ENCODE measurements around the gene SV2B.
A peak's percentile ranks its signal among the peaks of the same experiment; 100 is the strongest.

Gene SV2B

DNA sequence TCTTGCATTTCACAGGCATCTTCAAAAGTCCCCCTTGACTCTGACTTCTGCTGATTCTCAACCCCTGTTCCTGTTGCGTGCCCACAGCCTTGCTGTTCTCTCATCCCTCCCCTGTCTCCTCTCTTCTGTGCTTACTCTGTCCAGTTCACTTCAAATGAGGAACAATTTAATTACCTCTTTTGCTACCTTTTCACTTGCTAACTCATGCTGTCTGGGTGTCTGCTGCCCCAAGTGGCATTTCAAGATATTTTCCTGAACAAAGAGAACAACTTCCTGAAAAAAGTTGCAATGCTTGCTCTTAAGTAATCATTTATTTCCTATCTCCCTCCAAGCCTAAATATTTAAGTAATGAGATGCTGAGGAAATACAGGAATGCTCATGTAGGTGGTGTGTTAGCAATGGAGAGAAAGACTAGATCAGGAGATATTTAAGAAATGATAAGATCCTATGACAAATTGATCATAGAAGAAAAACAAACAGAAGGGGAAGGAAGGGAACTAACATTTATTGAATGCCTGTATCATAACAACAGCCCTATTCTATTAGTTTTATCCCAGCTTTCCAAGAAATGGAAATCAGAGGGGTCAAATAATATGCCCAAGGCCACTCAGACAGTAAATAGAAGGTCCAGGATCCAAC, 42.2 kb downstream of the SV2B start:
- DNase-seq, result peak; percentile 39

DNA sequence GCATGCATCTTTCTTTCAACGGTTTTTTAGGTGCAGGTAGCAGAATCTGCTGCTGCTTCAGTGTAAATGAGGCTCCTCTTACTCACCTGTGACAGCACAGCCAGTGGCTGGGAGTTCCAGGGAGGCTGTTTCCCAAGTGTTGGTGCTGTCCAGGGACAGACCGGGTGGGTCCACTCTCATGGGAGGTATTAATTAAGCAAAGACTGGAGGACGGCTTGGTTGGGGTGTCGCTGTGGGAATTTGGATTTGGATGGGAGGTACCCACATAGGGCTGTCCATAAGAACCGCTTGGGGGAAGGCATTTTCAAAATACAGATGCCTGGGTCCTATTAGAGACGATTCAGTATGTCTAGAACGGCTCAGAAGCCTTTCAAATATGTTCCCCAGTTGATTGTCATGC, 42.9 kb downstream of the SV2B start:
- no peak for DNase-seq

DNA sequence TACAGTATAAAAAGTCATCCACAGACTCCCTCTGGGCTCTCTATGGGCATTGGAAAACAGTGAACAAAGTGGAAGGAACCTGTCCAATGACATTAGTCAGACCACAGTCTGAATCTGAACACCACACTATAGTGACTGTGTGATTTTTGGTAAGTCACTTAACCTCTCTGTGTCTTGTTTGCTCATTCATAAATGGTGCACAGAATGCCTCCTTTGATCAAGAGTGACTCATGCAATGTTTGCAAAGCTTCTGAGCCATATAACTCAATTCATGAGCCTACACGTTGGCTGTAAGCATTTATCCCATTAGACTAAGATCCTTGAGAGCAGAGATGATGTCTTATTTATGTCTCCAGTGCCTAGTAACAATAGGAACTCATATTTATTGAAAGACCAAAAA, 46.7 kb downstream of the SV2B start:
- no peak for DNase-seq

DNA sequence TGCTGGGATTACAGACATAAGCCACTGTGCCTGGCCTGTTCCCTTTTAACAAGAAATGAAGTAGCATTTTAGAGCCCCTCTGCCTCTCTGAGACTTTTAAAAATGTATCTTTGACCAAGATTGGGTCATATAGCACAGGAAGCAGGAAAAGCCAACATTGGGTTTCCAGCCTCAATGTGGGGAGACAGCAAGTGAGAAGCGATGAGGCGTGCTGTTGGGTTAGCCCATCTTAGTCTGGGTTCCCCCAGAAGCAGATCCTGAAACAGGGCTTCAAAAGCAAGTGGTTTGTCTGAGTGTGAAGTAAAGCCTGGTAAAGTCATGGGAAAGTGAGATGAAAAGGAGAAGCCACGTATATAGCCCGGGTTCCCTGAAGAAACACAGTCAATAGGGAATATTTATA, 48.2 kb downstream of the SV2B start:
- no peak for DNase-seq

- no peak for DNase-seq
Measured at GRCh38 chr15:91150502-91151160, 50.6 kb downstream of the SV2B start.

DNA sequence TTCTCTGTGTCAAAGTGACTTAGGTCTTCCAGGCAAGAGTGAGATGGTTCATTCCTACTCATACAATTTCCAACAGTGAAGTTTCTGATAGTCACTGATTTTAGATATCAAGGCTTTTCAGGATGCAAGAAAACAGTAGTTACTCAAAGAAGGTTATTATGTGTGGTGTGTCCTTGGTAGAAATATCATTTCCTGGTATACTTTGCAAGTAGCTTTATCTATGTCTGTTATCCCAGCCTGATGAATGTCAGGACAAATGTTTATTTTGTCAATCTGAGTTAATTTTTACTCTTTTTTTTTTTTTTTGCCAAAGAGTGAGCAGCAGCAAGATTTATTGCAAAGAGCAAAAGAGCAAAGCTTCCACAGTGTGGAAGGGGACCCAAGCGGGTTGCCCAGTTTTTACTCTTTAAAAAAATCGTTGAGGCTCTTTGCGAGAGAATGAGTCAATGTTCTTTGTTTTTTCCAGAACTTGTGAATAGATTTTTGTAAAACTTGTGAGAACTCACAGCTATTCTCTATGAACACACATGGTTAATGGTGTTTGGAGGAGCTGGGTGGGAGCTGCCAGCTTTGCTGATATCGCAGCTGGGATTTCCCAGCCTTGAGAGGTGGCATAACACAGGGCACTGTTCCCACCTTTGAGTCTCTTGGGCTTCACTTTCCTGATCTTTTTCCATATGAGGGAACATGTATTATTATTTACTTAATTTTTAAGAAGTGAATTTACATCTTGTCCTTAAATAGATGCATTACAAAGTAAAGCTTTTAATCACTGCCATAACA, 51.9 kb downstream of the SV2B start:
- DNase-seq, result no peak

- DNase-seq, result no peak
Measured at GRCh38 chr15:91152896-91153581, 53.0 kb downstream of the SV2B start.

GRCh38 chr15:91153954-91154353, 53.9 kb downstream of the SV2B start:
- DNase-seq, result no peak

DNA sequence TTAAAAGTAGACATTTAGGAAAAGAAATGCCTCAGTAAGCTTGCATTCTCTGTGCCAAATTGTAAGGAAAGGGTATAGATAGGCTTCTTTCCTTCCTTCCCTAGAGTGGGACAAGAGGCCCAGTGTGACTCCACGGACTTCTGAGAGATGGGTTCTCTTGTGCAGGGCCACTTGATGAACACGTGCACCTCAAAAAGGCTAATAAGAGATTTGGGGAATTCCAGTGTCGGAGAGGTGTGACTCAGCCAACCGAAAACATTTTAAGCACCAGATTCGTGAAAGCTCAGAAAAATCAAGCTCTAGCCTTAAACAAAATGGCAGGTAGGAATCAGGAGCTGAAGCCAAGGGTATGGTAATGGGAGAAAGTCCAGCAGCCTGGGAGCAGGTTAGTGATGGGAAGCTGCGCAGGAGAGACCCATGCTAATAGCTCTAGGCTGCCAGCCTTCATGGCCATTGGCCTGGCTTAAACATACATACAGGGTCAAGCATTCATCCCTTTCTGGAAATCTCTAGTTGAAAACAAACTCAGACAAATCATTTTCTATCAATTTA, 56.2 kb downstream of the SV2B start:
- DNase-seq, result no peak

GRCh38 chr15:91158415-91159394, 58.6 kb downstream of the SV2B start:
- no peak for DNase-seq

DNA sequence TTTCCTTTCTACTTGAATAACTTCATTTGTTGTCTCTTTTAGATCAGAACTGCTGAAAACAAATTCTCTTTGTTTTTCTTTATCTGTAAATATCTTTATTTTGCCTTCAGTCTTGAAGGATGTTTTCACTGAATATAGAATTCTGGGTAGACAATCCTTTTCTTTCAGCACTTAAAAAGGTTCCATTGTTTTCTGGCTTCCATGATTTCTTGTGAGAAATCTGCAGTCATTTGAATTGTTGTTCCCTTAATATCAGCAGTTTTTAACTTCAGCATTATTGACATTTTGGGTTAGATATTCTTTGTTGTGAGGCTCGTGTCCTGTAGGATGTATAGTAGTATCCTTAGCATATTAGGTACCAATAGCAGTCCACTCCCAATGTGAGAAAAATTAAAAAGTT, 65.8 kb downstream of the SV2B start:
- DNase-seq, result no peak

DNA sequence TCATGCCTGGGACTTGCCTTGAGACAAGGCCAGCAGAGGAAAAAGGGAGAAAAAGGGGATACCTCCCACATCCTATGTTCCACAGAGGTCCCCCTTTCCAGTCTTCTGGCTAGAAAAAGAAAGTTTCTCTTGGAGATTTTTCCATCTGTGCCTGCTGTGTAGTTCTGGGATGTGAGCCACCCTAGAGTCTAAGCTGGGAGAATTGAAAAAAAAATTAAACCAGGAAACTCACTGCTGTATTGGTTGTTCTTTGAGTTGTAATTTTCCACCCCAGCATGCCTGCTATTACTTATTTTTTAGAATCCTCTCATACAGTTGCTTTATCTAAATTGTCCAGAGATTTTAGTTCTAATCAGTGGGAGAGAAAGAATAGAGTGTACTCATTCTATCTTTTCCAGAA, 68.4 kb downstream of the SV2B start:
- no peak for DNase-seq

DNA sequence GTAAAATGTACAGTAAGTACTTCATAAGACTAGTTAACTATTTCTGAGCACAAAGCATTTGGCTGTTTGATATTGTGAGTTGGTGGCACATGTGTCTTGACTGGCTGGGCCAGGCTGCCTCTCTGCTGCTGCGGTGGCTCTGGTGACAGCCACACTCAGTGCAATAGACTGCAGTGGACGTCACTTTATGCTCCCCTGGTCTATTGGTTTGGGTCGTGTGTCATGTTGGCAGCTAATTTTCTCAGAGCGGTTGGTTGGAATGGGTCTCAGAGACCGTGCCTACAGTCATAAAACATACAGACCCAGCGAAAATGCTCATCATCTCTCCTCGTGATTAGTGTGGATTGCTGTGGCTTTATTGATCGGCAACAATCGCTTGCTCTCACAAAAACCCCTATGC, 71.3 kb downstream of the SV2B start:
- no peak for DNase-seq

DNA sequence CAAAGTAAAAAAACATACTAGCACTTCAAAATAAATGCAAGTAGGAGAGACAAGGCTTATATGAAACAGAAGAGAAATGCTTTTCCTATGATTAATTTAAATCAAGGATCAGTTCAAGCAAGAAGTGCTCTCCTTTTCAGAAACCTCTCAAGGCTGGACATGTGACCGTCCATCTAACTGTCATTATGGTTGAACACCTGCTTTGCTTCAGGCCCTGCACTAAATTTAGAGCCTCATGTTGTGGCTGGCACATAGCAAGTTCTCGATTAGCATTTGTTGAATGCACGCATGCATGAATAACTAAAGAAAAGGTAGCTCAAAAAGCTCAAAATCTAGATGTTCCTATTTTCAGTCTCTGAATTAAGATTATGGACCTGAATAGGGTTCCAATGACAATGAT, 82.0 kb downstream of the SV2B start:
- DNase-seq, result no peak

DNA sequence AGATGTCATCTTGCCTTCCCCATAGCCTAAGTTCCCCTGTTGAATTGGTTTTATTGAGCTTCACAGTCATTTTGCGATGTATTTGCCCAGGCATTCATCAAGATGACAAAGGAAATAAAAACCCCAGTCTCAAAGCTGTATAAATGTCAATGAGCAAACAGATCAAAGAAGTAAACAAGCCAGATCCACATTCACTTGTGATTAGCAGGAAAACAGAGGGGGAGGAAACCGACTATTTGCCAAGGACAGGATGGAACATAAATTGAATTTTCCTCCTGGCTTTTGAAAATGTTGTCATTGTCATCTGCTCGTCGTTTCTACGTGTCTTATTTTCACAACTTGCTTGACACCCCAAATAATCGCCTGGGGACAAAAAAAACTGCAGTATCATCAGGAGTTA, 83.5 kb downstream of the SV2B start:
- no peak for DNase-seq

DNA sequence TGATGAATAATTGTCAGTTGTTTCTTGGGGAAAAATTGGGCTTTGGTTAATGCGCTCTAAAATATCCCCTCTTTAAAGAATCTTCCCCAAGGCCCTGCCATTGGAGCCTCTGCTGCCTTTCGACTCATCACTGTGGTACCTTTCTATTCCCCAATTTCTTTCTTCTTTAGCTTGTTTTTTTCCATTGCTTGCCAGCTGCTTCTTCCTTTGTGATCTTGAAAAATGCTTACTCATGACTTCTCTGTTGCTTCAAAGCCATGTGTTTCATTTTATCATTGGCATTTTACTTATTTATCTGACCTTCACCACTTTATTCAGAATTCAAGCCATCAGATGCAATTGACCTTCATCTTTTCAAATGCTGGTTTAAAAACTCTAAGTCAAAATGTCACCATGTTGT, 84.4 kb downstream of the SV2B start:
- DNase-seq, result no peak

DNA sequence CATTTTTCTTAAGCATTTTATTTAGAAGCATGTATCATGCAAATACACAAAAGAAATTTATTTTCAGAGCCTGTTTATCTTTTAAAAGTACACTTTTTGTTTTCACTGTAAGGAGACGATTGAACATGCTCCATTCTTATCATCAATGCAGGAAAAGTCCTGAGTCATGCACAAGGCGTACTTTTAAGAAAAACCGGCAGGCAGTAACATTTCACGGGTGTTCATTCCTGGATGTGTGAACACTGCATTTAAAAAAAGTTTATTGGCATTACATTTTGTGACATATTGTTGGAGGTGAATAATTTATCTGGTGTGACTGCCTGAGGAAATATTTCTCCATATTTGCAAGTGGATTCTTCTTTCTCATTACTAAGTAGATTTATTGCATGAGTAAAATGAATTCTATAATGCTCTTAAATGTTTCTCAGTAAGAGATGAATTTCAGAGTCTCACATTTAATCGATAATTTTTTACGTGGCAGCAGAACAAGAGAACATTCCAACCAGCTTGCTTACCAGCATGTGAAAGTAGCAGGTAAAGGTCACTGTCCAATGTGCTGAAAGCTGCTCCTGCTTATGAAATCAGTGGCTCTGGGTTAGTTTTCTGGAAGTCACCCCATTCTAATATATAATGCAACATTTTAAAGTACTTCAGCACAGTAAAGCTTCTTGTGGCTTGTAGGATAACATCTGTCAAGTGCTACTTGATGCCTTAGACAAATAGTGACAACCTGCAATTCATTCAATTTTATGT, 87.0 kb downstream of the SV2B start:
- peak; percentile 29 for DNase-seq

DNA sequence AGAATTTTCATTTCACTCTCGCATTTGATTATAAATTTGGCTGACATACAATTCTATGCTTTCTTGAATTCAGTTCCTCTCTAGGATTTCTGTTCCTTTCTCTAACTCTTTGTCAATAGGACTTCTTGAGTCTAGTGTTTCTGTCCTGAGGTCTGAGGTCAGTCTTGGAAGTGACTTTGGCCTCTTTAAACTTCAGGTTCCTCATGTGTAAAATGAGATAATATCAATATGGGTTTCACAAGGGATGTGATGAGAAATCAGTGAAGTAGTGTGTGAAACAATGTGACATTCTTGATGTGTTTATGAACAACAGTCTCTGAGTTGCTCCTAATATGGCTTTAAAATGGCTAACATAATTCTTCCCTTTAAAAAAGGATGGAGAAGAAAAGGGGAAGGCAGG, 92.2 kb downstream of the SV2B start:
- no peak for DNase-seq

GRCh38 chr15:91192690-91193377, 92.8 kb downstream of the SV2B start:
- DNase-seq, result no peak

- DNase-seq, result no peak
Measured at GRCh38 chr15:91193378-91193720, 93.3 kb downstream of the SV2B start.

GRCh38 chr15:91196127-91196526, 96.1 kb downstream of the SV2B start:
- no peak for DNase-seq

Measured in hematopoietic multipotent progenitor cell treated with erythropoietin and hydrocortisone succinate and interleukin-3 and kit ligand, for 8 days (in vitro differentiated cells).